ENCODE data around the gene DDX39A.
"Not testable (repeated sequence)": the region's sequence is repeated elsewhere in the genome, so short reads cannot be mapped to it uniquely, and the experiment has no call there.

The DDX39A gene

GRCh38 chr19:14385492-14385891 is 33.6 kb downstream of the DDX39A start:
- DNase-seq (ENCODE audit: low read depth in 2 of 2), result no peak

DNA sequence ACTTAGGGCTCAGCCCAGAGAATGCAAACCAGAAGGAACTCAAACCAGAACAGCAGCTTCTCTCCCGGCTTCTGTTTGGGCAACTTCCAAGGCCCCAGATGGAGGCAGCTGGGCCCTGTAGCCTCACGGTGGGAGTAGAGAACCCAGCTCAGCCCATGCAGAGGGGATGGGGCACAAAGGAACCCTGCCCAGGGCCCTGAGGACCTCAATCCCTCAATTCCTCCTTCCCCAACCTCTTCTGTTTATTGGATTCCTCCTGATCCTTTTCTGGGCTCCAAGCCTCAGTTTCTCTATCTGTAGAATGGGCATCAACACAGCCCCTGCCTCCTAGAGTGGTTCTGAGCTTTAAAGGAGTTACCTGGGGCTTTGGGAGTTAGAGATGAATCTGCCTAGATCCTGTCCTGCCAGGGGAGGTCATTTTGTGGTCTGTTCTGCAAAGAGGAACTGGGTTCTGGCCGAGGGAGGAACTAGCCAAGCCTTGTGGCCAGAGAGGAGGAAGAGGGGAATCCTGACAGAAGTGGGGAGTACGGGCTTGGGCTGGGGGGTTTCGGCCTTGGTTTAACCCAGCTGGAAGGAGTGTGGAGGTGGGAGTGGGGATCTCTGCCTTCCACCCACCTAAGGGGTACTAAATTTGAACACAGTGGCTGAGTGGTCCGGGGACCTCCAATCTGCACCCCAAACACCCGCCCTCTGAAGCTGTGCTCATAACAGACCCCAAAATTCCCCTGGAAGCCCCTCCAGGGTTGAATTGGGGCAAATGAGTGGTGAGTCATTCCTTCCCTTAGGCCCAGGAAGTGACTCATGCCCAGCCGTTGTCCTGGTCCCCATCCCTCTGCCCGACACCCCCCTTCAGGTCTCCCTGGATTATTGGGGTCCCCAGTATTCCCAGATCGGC is 35.2 kb downstream of the DDX39A start:
- DNase-seq (ENCODE audit: low read depth in 2 of 2), result no peak

DNA sequence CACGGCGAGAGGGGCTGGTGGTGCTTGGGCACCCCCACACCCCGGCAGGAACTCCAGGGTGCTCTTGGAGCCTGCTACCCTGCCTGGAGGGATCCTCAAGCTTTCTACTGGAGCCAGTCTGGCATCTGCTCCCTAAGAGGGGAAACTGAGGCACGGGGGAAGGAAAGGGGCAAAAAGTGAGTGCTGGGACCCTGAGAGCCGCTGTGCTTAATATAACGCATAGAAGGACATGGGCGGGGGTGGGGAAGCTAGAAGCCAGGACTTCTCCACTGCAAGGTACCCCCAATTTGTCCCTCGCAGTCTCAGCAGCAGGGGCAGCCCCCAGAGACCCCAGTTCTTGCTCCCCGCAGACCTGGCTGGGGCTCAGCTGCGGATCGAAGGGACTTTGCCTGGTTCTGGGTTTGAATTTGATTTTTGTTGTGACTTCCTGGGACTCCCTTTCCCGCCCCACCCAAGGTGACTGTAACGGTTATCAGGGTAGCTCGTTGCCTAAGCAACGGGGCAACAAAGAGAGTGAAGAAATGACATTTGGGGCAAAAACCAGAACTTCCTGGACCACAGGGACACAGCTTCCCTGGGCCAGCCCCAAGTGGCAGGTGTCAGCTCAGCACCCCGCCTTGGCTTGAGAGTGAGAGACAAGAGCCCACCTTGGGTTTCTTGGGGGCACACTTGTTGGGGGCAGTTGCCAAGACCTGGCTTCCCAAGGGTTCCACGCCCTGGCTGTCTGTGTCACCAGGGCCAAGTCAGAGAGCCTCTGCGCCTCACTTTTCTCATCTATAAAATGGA is 37.3 kb downstream of the DDX39A start:
- DNase-seq (ENCODE audit: low read depth in 2 of 2), result no peak

DNA sequence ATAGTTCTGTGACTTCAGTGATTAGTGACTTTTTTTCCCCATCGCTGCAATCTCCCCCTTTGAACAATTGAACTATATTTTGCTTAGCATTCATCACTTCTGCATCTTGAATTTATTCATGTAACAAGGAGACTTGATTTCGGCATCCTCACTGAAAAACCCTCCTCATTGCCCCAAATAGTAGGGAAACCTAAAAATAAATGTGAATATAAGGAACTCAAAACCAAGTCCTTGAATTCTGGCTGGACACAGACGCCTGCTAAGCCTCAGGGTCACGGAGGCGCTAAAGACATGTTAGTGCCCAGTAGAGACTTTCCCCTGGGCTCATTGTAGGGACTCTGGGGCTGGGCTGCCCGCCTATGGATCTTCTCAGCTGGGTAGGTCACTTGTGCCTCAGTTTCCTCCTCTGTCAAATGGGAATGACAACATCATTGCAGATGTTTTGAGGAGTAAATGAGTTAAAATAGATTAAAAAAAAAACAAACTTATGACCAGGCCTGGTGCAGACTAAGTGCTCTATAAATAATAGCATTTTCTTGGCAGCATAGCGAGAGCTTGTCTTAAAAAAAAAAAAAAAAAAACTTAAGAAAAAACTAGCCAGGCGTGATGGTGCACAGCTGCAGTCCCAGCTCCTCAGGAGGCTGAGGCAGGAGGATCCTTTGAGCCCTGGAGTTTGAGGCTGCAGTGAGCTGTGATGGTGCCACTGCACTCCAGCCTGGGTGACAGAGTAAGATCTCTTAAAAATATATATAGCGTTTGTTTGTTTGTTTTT is 39.7 kb downstream of the DDX39A start:
- no peak for DNase-seq (ENCODE audit: low read depth in 2 of 2)

DNA sequence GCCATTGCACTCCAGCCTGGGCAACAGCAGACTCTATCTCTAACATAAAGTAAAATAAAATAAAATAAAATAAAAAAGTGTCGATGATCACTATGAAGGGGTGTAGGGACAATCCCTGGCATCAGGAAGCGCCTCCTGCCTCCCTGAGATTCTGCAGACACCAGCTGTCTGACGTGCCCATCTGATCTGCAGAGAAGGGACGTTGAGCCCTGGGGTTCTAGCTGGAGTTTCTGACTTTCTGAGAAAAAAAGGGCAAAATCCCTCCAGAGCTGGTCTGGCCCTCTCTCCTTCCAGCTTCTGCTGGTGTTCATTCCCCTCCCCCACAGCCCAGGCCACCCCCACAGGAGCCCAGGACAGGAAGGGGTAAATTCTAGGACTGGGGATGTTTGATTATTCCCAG is 40.3 kb downstream of the DDX39A start:
- no peak for DNase-seq (ENCODE audit: low read depth in 2 of 2)

GRCh38 chr19:14377883-14378328 is 41.2 kb downstream of the DDX39A start:
- DNase-seq (ENCODE audit: low read depth in 2 of 2), result no peak

GRCh38 chr19:14375582-14376291 is 43.4 kb downstream of the DDX39A start:
- no peak for DNase-seq (ENCODE audit: low read depth in 2 of 2)

- DNase-seq (ENCODE audit: low read depth in 2 of 2), result no peak
These were observed 44.0 kb downstream of the DDX39A start for GRCh38 chr19:14375055-14375581.

GRCh38 chr19:14374313-14374712 is 44.8 kb downstream of the DDX39A start:
- DNase-seq (ENCODE audit: low read depth in 2 of 2), result not testable (repeated sequence)

DNA sequence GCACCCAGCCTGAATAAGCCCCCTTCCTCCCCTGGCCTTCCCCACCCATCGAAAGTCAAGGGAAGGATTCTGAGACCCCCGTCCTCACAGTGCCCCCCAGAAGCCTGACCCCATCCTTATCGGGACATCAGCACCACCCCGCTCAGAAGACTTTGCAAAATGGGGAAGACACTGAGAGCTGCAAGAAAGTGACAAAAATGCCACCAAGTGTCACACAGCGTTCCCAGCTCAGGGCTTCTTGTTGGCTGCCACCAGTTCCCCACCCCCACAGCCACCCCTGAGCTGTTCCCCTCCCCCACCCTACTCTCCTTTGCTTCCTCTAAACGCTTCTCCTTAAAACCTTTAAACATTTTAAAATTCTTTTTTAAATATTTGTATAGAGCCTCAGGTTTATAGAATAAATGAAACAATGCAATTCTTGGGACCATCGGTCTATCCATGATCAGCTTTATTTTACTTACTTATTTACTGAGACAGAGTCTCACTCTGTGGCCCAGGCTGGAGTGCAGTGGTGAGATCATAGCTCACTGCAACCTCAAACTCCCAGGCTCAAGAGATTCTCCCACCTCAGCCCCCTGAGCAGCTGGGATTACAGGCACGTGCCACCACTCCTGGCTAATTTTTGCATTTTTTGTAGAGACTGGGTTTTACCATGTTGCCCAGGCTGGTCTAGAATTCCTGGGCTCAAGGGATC is 46.6 kb downstream of the DDX39A start:
- DNase-seq (ENCODE audit: low read depth in 2 of 2), result not testable (repeated sequence)

DNA sequence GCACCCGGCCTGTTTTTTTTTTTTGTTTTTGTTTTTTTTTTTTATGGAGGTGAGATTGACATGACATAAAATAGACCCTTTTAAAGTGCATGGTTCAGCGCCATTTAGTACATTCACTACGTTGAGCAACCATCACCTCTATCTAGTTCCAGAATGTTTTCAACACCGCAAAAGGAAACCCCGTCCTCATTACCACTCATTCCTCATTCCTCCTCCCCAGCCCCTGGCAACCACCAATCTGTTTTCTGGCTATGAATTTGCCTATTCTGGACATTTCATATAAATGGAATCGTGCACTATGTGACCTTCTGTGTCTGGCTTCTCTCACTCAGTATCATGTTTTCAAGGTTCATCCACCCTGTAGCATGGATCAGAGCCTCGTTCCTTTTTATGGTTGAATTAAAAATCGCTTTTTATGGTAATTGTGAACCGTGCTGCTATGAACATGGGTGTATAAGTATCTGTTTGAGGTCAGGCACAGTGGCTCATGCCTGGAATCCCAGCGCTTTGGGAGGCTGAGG is 47.8 kb downstream of the DDX39A start:
- no peak for DNase-seq (ENCODE audit: low read depth in 2 of 2)

GRCh38 chr19:14370940-14371280 is 48.2 kb downstream of the DDX39A start:
- no peak for DNase-seq (ENCODE audit: low read depth in 2 of 2)

DNA sequence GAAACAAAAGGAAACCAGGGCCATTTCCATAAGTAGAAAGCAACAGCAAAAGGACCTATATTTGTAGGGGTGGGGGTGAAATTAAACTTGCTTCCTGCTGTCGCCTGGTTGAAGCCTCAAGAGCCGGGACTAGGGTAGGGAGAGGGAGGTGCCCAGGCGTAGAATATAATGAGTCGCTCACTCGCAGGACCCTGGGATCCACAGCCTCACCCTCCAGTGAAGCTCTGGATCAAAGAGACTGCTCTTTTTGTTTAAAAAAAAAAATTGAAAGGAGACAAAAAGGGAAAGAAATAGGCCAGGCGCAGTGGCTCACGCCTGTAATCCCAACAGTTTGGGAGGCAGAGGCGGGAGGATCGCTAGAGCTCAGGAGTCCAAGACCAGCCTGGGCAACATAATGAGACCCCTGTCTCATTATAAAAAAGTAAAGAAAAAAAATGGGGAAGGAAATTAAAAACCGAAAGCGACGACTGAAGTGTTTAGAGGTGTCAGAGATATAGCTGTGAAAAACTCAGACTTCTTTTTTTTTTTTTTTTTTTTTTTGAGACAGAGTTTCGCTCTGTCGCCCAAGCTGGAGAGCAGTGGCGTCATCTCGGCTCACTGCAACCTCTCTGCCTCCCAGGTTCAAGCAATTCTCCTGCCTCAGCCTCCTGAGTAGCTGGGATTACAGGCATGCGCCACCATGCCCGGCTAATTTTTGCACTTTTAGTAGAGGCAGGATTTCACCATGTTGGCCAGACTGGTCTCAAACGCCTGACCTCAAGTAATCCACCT is 48.8 kb downstream of the DDX39A start:
- DNase-seq (ENCODE audit: low read depth in 2 of 2), result no peak

DNA sequence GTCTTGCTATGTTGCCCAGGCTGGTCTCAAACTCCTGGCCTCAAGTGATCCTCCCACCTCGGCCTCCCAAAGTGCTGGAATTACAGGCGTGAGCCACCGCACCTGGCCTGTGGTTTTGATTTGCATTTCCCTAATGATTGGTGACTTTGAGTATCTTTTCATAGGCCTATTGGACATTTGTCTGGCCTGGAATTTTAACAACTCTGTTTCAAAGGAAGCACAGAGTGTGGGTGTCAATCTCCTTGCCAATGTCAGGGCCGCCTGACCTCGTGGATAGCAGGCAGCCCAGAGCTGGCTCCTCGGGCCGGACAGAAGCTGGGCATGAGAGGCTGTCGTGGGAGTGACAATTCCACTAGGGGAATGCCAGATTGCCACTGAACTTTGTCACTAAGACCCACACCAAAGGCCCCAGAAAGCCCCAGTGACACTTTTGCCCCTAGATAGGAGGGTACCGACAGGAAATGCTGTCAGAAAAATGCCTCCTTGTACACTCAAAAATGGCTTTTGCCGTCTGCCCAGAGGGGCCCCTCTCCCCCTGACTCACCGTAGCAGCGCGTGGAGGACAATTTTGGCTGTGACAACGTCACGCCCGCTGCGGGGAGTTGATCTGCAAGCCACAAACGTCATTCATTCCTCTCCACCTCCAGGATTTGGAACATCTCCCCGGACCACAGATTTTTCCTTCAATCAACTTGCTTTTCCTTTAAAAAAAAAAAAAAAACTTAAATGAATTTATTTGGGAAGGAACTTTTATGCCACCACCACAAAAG is 49.6 kb downstream of the DDX39A start:
- peak in 1 of 2 experiments; percentile 29 for DNase-seq (ENCODE audit: low read depth in 2 of 2)

GRCh38 chr19:14368011-14368513 is 51.1 kb downstream of the DDX39A start:
- no peak for DNase-seq (ENCODE audit: low read depth in 2 of 2)

DNA sequence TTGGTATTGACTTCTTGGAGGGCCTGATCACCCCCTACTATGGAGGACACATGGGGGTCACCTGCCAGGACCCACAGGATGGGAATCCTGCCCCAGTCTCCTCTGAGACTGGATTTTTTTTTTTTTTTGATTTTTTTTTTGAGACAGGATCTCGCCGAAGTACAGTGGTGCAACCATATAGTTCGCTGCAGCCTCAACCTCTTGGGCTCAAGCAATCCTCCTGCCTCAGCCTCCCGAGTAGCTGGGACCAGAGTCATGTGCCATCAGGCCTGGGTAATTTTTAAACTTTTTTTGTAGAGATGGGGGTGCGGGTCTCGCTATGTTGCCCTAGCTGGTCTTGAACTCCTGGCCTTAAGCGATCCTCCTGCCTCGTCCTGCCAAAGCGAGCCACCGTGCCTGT is 52.1 kb downstream of the DDX39A start:
- no peak for DNase-seq (ENCODE audit: low read depth in 2 of 2)

DNA sequence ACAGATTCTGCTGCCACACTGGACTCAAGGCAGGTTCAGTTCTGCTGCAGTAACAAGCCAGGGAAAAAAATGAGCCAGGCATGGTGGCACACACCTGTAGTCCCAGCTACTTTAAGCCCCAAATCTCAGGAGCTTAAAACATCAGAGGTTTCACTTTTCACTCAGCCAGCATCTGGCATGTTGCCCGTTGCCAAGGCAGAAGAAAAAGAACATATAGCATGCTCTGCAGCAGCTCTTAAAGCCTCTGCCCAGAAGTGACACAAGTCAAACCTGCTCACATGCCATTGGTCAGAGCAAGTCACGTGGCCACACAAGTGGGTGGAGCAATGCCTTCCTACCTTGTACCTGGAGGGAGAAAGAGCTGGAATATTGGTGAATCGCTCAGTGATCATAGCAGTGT is 52.6 kb downstream of the DDX39A start:
- no peak for DNase-seq (ENCODE audit: low read depth in 2 of 2)

- not testable (repeated sequence) for DNase-seq (ENCODE audit: low read depth in 2 of 2)
These were observed 55.1 kb downstream of the DDX39A start for GRCh38 chr19:14364098-14364443.

All from fibroblast of skin of left quadriceps (primary cell).